GM21528 (cell line): Measurements from ENCODE around the gene SVOPL.

Source experiments
- ATAC-seq: cut with Tn5 transposase; IDR thresholded peaks from one replicate; pipeline ENCODE4 v1.9.1; 2021; ENCODE audit warnings: mild to moderate bottlenecking, moderate library complexity; ENCODE audit not compliant: unreplicated experiment, low FRiP score

SVOPL gene

DNA sequence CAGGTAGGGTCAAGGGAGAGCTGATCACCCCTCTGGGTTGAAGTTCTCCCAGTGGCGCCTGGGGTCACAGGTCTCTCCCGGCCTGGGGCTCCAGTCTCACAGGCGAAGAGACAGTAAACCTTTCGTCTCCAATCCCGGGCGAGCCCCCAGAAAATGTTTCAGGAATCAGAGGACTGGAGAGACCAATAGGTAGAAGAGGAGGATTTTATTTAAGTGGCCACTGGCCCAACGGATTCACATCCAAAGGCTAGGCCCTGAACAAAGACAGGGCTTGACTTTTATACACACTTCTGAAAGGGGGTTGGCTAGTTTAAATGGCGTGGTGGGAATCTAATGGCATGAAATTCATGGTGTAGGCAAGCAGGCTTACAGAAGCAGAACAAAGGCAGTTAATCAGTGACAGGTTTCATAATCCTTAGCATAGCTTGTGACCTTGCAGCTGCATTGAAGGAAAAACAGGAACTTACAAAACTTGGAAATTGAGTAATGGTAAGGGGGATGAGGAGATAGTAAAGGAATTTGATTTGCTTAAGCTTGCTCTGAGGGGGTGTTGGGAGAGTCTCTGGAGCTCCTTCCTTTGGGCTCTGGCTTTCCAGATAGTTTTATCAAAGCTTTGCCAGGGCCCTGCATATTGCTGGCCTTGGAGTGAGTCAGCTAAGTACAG is 135.6 kb downstream of the SVOPL start:
- no peak for ATAC-seq

- ATAC-seq: no peak
These were observed 136.1 kb downstream of the SVOPL start for GRCh38 chr7:138565071-138565450.

DNA sequence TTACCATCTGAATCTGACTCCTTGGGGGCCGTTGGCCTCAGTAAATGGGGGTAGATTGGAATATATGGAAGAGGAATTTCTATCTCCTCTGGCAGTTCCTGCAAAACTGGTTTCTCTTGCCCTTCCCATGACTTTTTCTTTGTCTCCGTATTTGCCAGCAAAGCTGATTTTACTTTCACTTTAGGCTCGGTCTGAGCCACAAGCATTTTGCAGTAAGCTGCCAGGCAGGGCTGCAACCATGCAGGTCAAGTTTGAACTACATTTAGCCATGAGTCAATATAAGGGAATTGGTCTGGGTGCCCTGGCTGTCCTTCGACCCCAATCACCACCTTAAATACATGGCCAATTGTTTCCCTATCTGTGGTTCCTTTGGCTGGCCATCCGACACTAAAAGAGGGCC is 136.8 kb downstream of the SVOPL start:
- ATAC-seq: no peak

- ATAC-seq: no peak
These were observed 137.4 kb downstream of the SVOPL start for GRCh38 chr7:138563808-138564207.

DNA sequence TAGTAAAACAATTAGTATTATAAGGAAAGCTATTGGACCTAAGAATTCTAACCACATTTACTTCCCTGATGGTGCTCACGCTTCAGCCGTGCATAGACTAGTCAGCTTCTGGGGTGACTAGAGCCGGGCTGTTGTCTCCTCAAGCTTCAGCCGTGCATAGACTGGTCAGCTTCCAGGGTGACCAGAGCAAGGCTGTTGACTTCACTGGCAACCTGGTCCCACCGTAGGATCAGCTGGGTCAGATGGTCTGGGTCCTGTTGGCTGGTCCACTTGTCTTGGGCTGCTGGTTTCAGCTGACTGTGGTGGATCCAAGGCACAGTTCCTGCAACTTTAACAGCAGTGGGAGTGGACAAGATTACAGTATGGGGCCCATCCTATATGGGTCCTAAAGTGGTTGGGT is 141.7 kb downstream of the SVOPL start:
- no peak for ATAC-seq

- ATAC-seq: no peak
These were observed 144.2 kb downstream of the SVOPL start for GRCh38 chr7:138556771-138557484.

- no peak for ATAC-seq
These were observed 145.5 kb downstream of the SVOPL start for GRCh38 chr7:138555684-138556083.

GRCh38 chr7:138554674-138555073 is 146.5 kb downstream of the SVOPL start:
- ATAC-seq: no peak

DNA sequence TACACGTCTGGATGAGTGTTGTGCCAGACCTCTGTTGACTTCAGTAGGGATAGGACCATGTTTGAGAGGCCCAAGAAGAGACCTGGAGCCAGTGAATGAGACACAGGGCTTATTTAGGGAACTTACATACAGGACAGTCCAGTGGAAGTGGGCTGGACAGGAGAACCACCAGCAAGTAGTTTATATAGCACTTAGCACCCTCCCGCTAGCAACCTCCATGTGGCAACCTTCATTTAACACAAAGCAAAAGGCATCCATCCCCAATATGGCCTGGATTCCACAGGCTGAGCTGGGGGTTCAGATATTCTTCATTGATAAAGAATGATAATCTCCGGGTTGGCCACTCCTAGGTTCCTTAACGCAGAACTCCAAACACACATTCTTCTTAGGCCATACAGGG is 147.4 kb downstream of the SVOPL start:
- ATAC-seq: no peak

DNA sequence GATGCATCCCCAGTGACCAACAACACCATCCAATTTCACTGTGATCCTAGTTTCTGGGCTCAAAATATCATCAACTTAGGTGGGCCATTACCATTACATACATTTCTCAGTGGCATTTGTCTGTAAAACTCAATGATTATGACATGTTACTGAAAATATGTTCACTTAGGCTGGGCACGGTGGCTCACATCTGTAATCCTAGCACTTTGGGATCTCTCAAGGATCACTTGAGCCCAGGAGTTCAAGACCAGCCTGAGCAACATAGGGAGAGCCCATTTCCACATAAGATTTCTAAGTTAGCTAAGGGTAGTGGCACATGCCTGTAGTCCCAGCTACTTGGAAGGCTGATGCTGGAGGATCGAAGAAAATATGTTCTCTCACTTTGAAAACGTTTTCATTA is 150.1 kb downstream of the SVOPL start:
- ATAC-seq: no peak

DNA sequence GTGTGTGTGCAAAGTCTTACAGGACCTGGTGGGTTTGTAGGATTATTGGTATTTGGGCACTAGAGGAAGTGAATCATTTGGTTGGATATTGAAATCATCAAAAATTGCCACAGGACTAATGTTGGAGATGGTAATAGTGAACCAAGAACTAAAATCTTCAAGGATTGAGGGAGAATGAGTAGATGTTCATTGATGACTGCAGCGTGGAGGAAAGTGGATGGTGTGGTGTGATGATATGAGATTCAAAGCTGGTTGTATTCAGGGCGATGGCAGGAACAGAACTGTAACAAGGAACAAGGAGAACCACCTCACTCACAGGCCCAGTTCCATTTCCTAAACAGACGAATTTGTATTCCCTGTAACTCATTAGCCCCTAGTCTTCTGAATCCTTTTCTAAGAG is 150.8 kb downstream of the SVOPL start:
- no peak for ATAC-seq

- no peak for ATAC-seq
These were observed 152.1 kb downstream of the SVOPL start for GRCh38 chr7:138549082-138549481.

- ATAC-seq: no peak
These were observed 154.3 kb downstream of the SVOPL start for GRCh38 chr7:138546829-138547228.

DNA sequence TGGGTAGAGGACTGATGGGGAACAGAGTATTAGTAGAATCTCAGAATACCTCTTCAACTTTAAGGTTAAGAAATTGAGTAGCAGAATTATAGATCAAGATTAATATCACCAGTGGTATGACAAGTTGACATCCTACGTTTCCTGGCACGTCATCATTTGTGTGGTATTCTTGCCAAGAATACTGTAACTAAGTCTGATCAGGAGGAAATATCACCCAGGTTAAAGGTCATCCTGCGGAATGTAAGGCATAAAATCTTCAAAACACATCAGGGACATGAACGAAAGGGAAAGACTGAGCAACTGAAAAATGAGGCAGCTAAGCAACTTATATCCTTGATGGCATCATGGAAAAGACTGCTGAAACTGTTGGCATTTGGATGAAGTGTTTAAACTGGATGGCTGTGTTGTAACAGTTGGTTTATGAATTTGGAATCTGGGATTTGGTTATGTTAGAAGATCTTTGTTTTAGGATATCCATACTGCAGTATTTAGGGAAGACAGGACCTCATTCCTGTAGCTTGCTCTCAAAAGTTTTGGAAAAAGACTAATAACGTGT is 155.0 kb downstream of the SVOPL start:
- ATAC-seq: no peak

GRCh38 chr7:138545123-138545522 is 156.0 kb downstream of the SVOPL start:
- ATAC-seq: no peak
